Smooth muscle cell (in vitro differentiated cells): ENCODE measurements around the gene COX19. TPM values are rescaled to one million over a fixed set of nuclear protein-coding genes. Genes with fewer than 3 reads are reported as not detected.

ENCODE experiments used
- DNase-seq: peaks from one replicate; lab custom pipeline; 2025; ENCODE audit not compliant: unreplicated experiment; lab: John Stamatoyannopoulos, UW
- H2AFZ ChIP-seq: fragments of 200-600 bp; sonication (generic); 2 replicates; pipeline ENCODE4 v1.6.0; 2016; ENCODE audit warnings: antibody characterized with exemption, low read depth, mild to moderate bottlenecking
- H3F3A ChIP-seq: fragments of 200-600 bp; sonication (generic); 2 replicates; pipeline ENCODE4 v1.6.0; 2017; ENCODE audit warnings: antibody characterized with exemption, low read depth
- H3K27ac ChIP-seq: fragments of 200-600 bp; sonication (generic); 2 replicates; pipeline ENCODE4 v1.5.1; 2016; ENCODE audit warnings: low read depth, mild to moderate bottlenecking
- H3K27me3 ChIP-seq: fragments of 200-600 bp; sonication (generic); 2 replicates; pipeline ENCODE4 v1.6.1; 2016; ENCODE audit warnings: low read depth, mild to moderate bottlenecking
- H3K36me3 ChIP-seq: fragments of 200-600 bp; sonication (generic); 2 replicates; pipeline ENCODE4 v1.5.1; 2016; ENCODE audit warnings: low read depth
- H3K4me1 ChIP-seq: fragments of 200-600 bp; sonication (generic); 2 replicates; pipeline ENCODE4 v1.5.1; 2016; ENCODE audit warnings: low read depth
- H3K4me2 ChIP-seq: fragments of 200-600 bp; sonication (generic); 2 replicates; pipeline ENCODE4 v1.6.0; 2016; ENCODE audit warnings: mild to moderate bottlenecking
- H3K4me3 ChIP-seq: fragments of 200-600 bp; sonication (generic); 2 replicates; pipeline ENCODE4 v1.5.1; 2016; ENCODE audit warnings: mild to moderate bottlenecking
- H3K79me2 ChIP-seq: fragments of 200-600 bp; sonication (generic); 2 replicates; pipeline ENCODE4 v1.6.0; 2016; ENCODE audit warnings: low read depth, mild to moderate bottlenecking
- H3K9ac ChIP-seq: fragments of 200-600 bp; sonication (generic); 2 replicates; pipeline ENCODE4 v1.6.0; 2016; ENCODE audit warnings: low read depth
- H3K9me3 ChIP-seq: fragments of 200-600 bp; sonication (generic); replicated peaks from 2 replicates; pipeline ENCODE4 v1.5.1; 2016; ENCODE audit warnings: low read depth
- H4K20me1 ChIP-seq: fragments of 200-600 bp; sonication (generic); 2 replicates; pipeline ENCODE4 v1.6.0; 2016; ENCODE audit warnings: low read depth
- CTCF ChIP-seq: fragments of 200-600 bp; sonication (generic); IDR thresholded peaks from 2 replicates; pipeline ENCODE4 v1.5.1; 2017; ENCODE audit warnings: borderline replicate concordance, mild to moderate bottlenecking, antibody characterized with exemption; ENCODE audit not compliant: insufficient read depth, poor library complexity, severe bottlenecking
- WGBS: methylation state at CpG from one replicate; pipeline ENCODE4 v1.1.7; 2016; ENCODE audit warnings: low lambda C conversion rate; 5-methylcytosine and 5-hydroxymethylcytosine counted together
- polyA plus RNA-seq: library from polyadenylated mRNA; unstranded; fragments of >200 nt; fragmentation: Nextera tagmentation; extraction: Ambion mirVana; gene quantifications from 2 replicates; pipeline ENCODE4 v1.2.1, GENCODE V29; 2016
- total RNA-seq: library from RNA; depleted of rRNA; stranded (reverse); fragments of >200 nt; gene quantifications from 2 replicates; pipeline ENCODE4 v1.2.3, GENCODE V29; 2014

Gene COX19
- total and polyA plus RNA-seq, 2 experiments from 2014 or later = 10.0 to 10.4 TPM

GRCh38 chr7:964401-965231 is 10.7 kb downstream of the COX19 start:
- Histone ChIP-seq H3K27me3 (no peaks in the 10 kb centered on the region), H3K4me1 (no peaks in the 10 kb centered on the region), H3K9me3 (no peaks in the 10 kb centered on the region), H3K9ac (no peak overlapping the region), H3K4me3 (no peak overlapping the region), H4K20me1 (peaks cover 49% of the 10 kb centered on the region), H2AFZ (no peak overlapping the region), H3K4me2 (no peak overlapping the region), H3K36me3 (no peaks in the 10 kb centered on the region), H3K79me2 (no peaks in the 10 kb centered on the region), H3K27ac (no peak overlapping the region), H3F3A (no peaks in the 10 kb centered on the region)
- DNase-seq = no peak
- WGBS = 79% methylated on average over 27 of the region's 27 CpGs
- no peak for TF ChIP-seq CTCF

- no peak overlapping the region for H2AFZ ChIP-seq
- no peaks in the 10 kb centered on the region for H3K79me2 ChIP-seq
- H3F3A ChIP-seq = no peaks in the 10 kb centered on the region
- H3K27ac ChIP-seq = no peak overlapping the region
- H3K9ac ChIP-seq = no peak overlapping the region
- DNase-seq = no peak
- no peaks in the 10 kb centered on the region for H3K9me3 ChIP-seq
- H3K4me3 ChIP-seq = no peak overlapping the region
- no peaks in the 10 kb centered on the region for H3K4me1 ChIP-seq
- no peak overlapping the region for H3K4me2 ChIP-seq
- 82% methylated on average over 22 of the region's 37 CpGs for WGBS
- no peaks in the 10 kb centered on the region for H3K27me3 ChIP-seq
- H3K36me3 ChIP-seq = no peaks in the 10 kb centered on the region
- TF ChIP-seq CTCF = no peak
- peaks cover 39% of the 10 kb centered on the region for H4K20me1 ChIP-seq
These were observed 11.9 kb downstream of the COX19 start for GRCh38 chr7:963236-964078.

- Histone ChIP-seq H2AFZ (no peak overlapping the region), H4K20me1 (peaks cover 31% of the 10 kb centered on the region), H3K9me3 (no peaks in the 10 kb centered on the region), H3K4me2 (no peak overlapping the region), H3K79me2 (no peaks in the 10 kb centered on the region), H3F3A (no peaks in the 10 kb centered on the region), H3K36me3 (no peaks in the 10 kb centered on the region), H3K4me1 (no peaks in the 10 kb centered on the region), H3K4me3 (no peak overlapping the region), H3K27me3 (no peaks in the 10 kb centered on the region), H3K9ac (no peak overlapping the region), H3K27ac (no peak overlapping the region)
- WGBS = 90% methylated on average over 13 of the region's 17 CpGs
- DNase-seq = no peak
- no peak for TF ChIP-seq CTCF
These were observed 12.8 kb downstream of the COX19 start for GRCh38 chr7:962401-963081.
